Measurements from ENCODE around the gene NEURL2.

DNA sequence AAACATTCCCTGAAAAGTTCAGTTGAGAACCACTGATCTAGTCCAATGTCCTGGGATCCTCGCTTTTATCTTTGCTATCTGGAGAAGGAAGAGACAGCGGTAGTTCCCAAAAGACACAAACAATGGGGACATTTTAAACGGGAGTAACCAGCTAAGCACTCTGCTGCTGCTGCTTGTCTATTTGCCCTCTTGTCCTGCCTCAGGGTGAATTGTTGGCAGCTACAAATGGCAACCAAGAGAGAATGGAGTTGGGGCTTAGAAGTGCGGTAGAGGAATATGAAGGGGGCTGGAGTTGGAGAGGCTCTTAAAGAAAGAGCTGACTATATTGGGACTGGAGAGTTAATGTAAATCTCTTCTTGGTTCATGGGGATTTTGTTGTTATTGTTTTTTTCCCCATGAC is 16.4 kb downstream of the NEURL2 start:
- TF ChIP-seq, protein P1, sequence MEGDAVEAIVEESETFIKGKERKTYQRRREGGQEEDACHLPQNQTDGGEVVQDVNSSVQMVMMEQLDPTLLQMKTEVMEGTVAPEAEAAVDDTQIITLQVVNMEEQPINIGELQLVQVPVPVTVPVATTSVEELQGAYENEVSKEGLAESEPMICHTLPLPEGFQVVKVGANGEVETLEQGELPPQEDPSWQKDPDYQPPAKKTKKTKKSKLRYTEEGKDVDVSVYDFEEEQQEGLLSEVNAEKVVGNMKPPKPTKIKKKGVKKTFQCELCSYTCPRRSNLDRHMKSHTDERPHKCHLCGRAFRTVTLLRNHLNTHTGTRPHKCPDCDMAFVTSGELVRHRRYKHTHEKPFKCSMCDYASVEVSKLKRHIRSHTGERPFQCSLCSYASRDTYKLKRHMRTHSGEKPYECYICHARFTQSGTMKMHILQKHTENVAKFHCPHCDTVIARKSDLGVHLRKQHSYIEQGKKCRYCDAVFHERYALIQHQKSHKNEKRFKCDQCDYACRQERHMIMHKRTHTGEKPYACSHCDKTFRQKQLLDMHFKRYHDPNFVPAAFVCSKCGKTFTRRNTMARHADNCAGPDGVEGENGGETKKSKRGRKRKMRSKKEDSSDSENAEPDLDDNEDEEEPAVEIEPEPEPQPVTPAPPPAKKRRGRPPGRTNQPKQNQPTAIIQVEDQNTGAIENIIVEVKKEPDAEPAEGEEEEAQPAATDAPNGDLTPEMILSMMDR (IDR thresholded peaks at IDR 0.05) = no peak
- TF ChIP-seq POLR2A (IDR thresholded peaks at IDR 0.05) (no peak), POLR2AphosphoS5 (IDR thresholded peaks at IDR 0.05) (no peak)
